Keratinocyte (primary cell): ENCODE measurements around the gene CDH22. TPM values are rescaled to one million over a fixed set of nuclear protein-coding genes. Genes with fewer than 3 reads are reported as not detected.
A peak's percentile ranks its signal among the peaks of the same experiment; 100 is the strongest.

Experiments
- DNase-seq: peaks from one replicate; pipeline ENCODE4 v3.0.0-alpha.2; 2011; ENCODE audit warnings: low read depth, missing footprints, low spot score
- FAIRE-seq: peaks from 2 replicates; lab custom pipeline; 2011; peaks lifted over from hg19 to GRCh38; lab: Jason Lieb, UNC
- H2AFZ ChIP-seq: 2 replicates; pipeline ENCODE4 v1.6.0; 2012; ENCODE audit warnings: low read length, control low read depth, inconsistent platforms; ENCODE audit not compliant: control insufficient read depth
- H3K27ac ChIP-seq: 2 replicates; pipeline ENCODE4 v1.5.1; 2011; ENCODE audit warnings: low read length; ENCODE audit not compliant: control insufficient read depth, insufficient read depth
- H3K27me3 ChIP-seq: 3 replicates; pipeline ENCODE4 v1.6.0; 2011; ENCODE audit warnings: low read length; ENCODE audit not compliant: control insufficient read depth, insufficient read depth; ENCODE audit errors: extremely low read depth
- H3K36me3 ChIP-seq, 2 experiments: 2 replicates in 1 of 2; 3 replicates in 1 of 2; pipeline ENCODE4 v1.5.1; 2011; ENCODE audit warnings: low read length in 2 of 2, mild to moderate bottlenecking in 1 of 2; ENCODE audit not compliant: control insufficient read depth in 2 of 2, insufficient read depth in 2 of 2; ENCODE audit errors: extremely low read depth in 1 of 2
- H3K4me1 ChIP-seq: 3 replicates; pipeline ENCODE4 v1.5.1; 2011; ENCODE audit warnings: low read length; ENCODE audit not compliant: control insufficient read depth, insufficient read depth; ENCODE audit errors: extremely low read depth
- H3K4me2 ChIP-seq: 3 replicates; pipeline ENCODE4 v1.6.0; 2011; ENCODE audit warnings: low read depth, low read length; ENCODE audit not compliant: control insufficient read depth, insufficient read depth; ENCODE audit errors: extremely low read depth
- H3K4me3 ChIP-seq, 3 experiments: fragments of 200-600 bp in 1 of 3; sonication (generic) in 1 of 3; 2 replicates in 2 of 3; 3 replicates in 1 of 3; pipeline ENCODE4 v1.5.1; 2011 to 2016; ENCODE audit warnings: low read length in 3 of 3, mild to moderate bottlenecking in 3 of 3, control low read depth in 2 of 3, inconsistent platforms in 1 of 3, low read depth in 1 of 3, mixed read lengths in 1 of 3, mixed run types in 1 of 3, moderate library complexity in 1 of 3; ENCODE audit not compliant: control insufficient read depth in 2 of 3, insufficient read depth in 2 of 3; ENCODE audit errors: extremely low read depth in 1 of 3
- H3K79me2 ChIP-seq: 2 replicates; pipeline ENCODE4 v1.6.0; 2012; ENCODE audit warnings: low read length; ENCODE audit not compliant: control insufficient read depth, insufficient read depth
- H3K9ac ChIP-seq: 3 replicates; pipeline ENCODE4 v1.6.0; 2011; ENCODE audit warnings: low read length; ENCODE audit not compliant: control insufficient read depth, insufficient read depth; ENCODE audit errors: extremely low read depth
- H3K9me1 ChIP-seq: 3 replicates; pipeline ENCODE4 v1.6.0; 2011; ENCODE audit warnings: low read length; ENCODE audit not compliant: control insufficient read depth, insufficient read depth; ENCODE audit errors: extremely low read depth
- H3K9me3 ChIP-seq: 2 replicates; pipeline ENCODE4 v1.5.1; 2012; ENCODE audit warnings: low read depth, low read length; ENCODE audit not compliant: control insufficient read depth
- H4K20me1 ChIP-seq: 3 replicates; pipeline ENCODE4 v1.6.0; 2011; ENCODE audit warnings: low read length; ENCODE audit not compliant: control insufficient read depth, insufficient read depth; ENCODE audit errors: extremely low read depth
- EZH2 ChIP-seq: IDR thresholded peaks from one replicate; pipeline ENCODE4 v1.6.1; 2012; ENCODE audit warnings: inconsistent platforms, mild to moderate bottlenecking, low read length, moderate library complexity
- dilution Hi-C: fragments of 300-500 bp; cut with MboI; formaldehyde crosslinking; loops from one replicate; pipeline ENCODE4 v1.7.0; 2020; ENCODE audit warnings: low sequenced_read_pairs; ENCODE audit not compliant: extremely low pct_ligation_motif_present
- polyA plus RNA-seq, 5 experiments: library from polyadenylated mRNA; depleted of rRNA in 3 of 5; stranded (reverse) in 3 of 5; stranded (forward) in 1 of 5; unstranded in 1 of 5; fragments of >200 nt; gene quantifications; 1 replicate in 1 of 5; 2 replicates in 3 of 5; 3 replicates in 1 of 5; pipeline versions ENCODE4 v1.2.1 to v1.2.3, GENCODE V29; 2011 to 2012; ENCODE audit warnings: missing spikeins in 2 of 5, low read depth in 1 of 5, low replicate concordance in 1 of 5
- TF ChIP-seq, protein P1 (sequence below), 3 experiments: IDR thresholded peaks in 1 of 3; conservative IDR thresholded peaks in 1 of 3; optimal IDR thresholded peaks in 1 of 3; 2 replicates in 2 of 3; 3 replicates in 1 of 3; pipeline versions ENCODE3 to v1.5.1; 2011; ENCODE audit warnings: low read length in 3 of 3, mild to moderate bottlenecking in 3 of 3, moderate library complexity in 2 of 3, control low read depth in 1 of 3, inconsistent platforms in 1 of 3; ENCODE audit not compliant: insufficient read depth in 2 of 3; ENCODE audit errors: extremely low read depth in 1 of 3

CDH22 gene
- polyA plus RNA-seq, 1 donor (not counting 4 experiments of a cell fraction or from before 2014, with no cell fraction given): not detected

DNA sequence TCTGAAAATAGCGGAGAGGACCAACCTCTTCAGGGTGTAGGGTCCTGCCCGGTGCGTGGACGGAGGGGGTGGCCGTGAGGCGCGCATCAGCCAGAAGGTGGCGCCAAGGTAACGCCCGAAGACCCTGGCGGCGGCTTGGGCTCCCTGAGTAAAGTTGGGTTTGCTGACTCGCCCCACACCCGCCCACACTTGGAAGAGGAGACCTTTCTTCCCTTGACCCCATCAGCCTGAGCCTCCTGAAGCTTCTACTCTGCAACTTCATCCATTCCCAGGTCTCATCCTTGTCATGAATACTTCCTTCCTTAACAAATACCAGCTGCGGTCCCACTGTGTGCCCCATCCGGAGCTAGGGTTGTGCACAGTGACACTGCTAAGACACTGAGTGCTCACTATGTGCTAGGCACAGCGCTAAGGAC is 175.6 kb downstream of the CDH22 start:
- no peak for TF ChIP-seq EZH2
- TF ChIP-seq, protein P1, sequence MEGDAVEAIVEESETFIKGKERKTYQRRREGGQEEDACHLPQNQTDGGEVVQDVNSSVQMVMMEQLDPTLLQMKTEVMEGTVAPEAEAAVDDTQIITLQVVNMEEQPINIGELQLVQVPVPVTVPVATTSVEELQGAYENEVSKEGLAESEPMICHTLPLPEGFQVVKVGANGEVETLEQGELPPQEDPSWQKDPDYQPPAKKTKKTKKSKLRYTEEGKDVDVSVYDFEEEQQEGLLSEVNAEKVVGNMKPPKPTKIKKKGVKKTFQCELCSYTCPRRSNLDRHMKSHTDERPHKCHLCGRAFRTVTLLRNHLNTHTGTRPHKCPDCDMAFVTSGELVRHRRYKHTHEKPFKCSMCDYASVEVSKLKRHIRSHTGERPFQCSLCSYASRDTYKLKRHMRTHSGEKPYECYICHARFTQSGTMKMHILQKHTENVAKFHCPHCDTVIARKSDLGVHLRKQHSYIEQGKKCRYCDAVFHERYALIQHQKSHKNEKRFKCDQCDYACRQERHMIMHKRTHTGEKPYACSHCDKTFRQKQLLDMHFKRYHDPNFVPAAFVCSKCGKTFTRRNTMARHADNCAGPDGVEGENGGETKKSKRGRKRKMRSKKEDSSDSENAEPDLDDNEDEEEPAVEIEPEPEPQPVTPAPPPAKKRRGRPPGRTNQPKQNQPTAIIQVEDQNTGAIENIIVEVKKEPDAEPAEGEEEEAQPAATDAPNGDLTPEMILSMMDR (optimal IDR thresholded peaks at IDR 0.05 in 1 of 3, IDR thresholded peaks at IDR 0.05 in 1 of 3, conservative IDR thresholded peaks at IDR 0.05 in 1 of 3; ENCODE audit: extremely low read depth in 1 of 3, insufficient read depth in 2 of 3, low read length in 3 of 3): peak; percentile 75 to 95 (median 94)
- no peak overlapping the region for H3K9ac ChIP-seq
- DNase-seq (peak; percentile 21), FAIRE-seq (no peak)
- no peak overlapping the region for H2AFZ ChIP-seq
- no peaks in the 10 kb centered on the region for H3K36me3 ChIP-seq
- no peak overlapping the region for H3K4me3 ChIP-seq
- no peak overlapping the region for H3K27ac ChIP-seq
- dilution Hi-C loops: loop anchor here (25.0 kb wide), 1 partner anchor 305 kb away; no protein-coding TSS in a partner anchor
- H3K9me1 ChIP-seq: no peaks in the 10 kb centered on the region
- no peaks in the 10 kb centered on the region for H3K4me1 ChIP-seq
- H3K27me3 ChIP-seq: peaks cover 15% of the 10 kb centered on the region
- no peaks in the 10 kb centered on the region for H3K79me2 ChIP-seq
- no peak overlapping the region for H3K4me2 ChIP-seq
- H3K9me3 ChIP-seq: no peaks in the 10 kb centered on the region
- no peaks in the 10 kb centered on the region for H4K20me1 ChIP-seq

DNA sequence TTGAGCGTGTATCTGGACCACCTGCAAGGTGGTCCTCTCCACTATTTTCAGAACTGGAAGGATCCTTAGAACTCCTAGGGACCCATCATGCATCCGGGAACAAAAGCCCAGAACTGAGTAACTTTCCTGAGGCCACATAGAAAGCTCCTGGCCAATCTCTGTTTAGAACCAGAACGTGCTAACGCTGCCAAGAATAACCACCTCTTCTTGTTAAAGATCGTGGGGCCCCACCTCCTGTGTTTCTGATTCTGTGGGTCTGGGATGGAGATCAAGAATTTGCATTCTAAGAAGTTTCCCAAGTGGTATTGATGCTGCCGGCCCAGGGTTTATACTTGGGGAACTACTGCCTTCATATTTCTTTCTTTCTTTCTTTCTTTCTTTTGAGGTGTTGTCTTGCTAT is 176.9 kb downstream of the CDH22 start:
- dilution Hi-C loops: loop anchor here (25.0 kb wide), 1 partner anchor 306 kb away; no protein-coding TSS in a partner anchor
- H3K36me3 ChIP-seq: peaks cover 0 to 3% of the 10 kb centered on the region in 2 experiments
- H3K27ac ChIP-seq: no peak overlapping the region
- no peaks in the 10 kb centered on the region for H3K79me2 ChIP-seq
- H3K9me3 ChIP-seq: no peaks in the 10 kb centered on the region
- no peaks in the 10 kb centered on the region for H3K4me1 ChIP-seq
- no peak overlapping the region for H3K9ac ChIP-seq
- FAIRE-seq (no peak), DNase-seq (no peak)
- no peaks in the 10 kb centered on the region for H3K9me1 ChIP-seq
- H3K27me3 ChIP-seq: peaks cover 15% of the 10 kb centered on the region
- no peak overlapping the region for H3K4me2 ChIP-seq
- no peak overlapping the region for H3K4me3 ChIP-seq
- no peak for TF ChIP-seq EZH2
- TF ChIP-seq, protein P1 (optimal IDR thresholded peaks at IDR 0.05 in 1 of 3, IDR thresholded peaks at IDR 0.05 in 1 of 3, conservative IDR thresholded peaks at IDR 0.05 in 1 of 3; ENCODE audit: extremely low read depth in 1 of 3, insufficient read depth in 2 of 3, low read length in 3 of 3): no peak
- no peaks in the 10 kb centered on the region for H4K20me1 ChIP-seq
- H2AFZ ChIP-seq: no peak overlapping the region
